ENCODE results near the gene RND2.
A peak's percentile ranks its signal among the peaks of the same experiment; 100 is the strongest.

Gene RND2

GRCh38 chr17:43006639-43007551, 18.1 kb upstream of the RND2 start, which contains the start of gene IFI35:
Gene IFI35 (plus strand): TSS chr17:43006784. CDS start chr17:43006948, 164 bp downstream.
- no peak for DNase-seq

- no peak for DNase-seq
Observed at GRCh38 chr17:43010667-43011308, 14.2 kb upstream of the RND2 start.

GRCh38 chr17:43011728-43012472, 13.1 kb upstream of the RND2 start:
- no peak for DNase-seq

DNA sequence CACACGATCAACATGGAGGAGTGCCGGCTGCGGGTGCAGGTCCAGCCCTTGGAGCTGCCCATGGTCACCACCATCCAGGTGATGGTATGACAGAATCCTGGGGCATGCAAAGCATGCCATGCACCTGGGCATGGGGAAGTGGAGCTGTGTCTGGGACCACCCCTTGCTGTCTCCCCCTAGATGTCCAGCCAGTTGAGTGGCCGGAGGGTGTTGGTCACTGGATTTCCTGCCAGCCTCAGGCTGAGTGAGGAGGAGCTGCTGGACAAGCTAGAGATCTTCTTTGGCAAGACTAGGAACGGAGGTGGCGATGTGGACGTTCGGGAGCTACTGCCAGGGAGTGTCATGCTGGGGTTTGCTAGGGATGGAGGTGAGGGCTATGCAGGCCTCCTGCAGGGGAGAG, 11.7 kb upstream of the RND2 start:
- DNase-seq: no peak

DNA sequence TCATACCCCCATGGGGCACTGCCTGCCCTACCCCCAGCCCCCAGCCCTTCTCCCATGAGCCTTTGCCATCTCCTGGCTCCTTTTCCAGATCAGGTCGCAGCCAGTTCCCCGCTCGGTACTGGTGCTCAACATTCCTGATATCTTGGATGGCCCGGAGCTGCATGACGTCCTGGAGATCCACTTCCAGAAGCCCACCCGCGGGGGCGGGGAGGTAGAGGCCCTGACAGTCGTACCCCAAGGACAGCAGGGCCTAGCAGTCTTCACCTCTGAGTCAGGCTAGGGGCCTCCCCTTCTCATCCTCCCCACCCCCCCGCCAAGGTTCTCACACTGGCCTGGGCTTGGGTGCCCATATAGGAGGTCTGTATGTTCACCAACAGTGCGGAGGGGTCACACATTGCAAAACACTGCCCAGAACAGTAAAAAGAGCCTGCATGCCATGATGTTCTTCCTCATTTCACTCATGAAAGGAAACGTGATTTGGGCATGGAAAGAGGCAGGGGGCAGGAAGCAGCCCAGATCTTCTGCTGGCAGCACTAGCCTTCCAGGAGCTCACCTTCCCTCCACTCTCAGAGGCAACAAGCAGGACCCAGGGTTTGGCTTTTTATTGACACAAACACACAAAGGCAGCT, 10.9 kb upstream of the RND2 start:
- no peak for DNase-seq

- no peak for DNase-seq
Observed at GRCh38 chr17:43014649-43015542, 10.1 kb upstream of the RND2 start.

- DNase-seq: no peak
Observed at GRCh38 chr17:43015579-43015978, 9.5 kb upstream of the RND2 start.

GRCh38 chr17:43016216-43016615, 8.8 kb upstream of the RND2 start:
- DNase-seq: no peak

DNA sequence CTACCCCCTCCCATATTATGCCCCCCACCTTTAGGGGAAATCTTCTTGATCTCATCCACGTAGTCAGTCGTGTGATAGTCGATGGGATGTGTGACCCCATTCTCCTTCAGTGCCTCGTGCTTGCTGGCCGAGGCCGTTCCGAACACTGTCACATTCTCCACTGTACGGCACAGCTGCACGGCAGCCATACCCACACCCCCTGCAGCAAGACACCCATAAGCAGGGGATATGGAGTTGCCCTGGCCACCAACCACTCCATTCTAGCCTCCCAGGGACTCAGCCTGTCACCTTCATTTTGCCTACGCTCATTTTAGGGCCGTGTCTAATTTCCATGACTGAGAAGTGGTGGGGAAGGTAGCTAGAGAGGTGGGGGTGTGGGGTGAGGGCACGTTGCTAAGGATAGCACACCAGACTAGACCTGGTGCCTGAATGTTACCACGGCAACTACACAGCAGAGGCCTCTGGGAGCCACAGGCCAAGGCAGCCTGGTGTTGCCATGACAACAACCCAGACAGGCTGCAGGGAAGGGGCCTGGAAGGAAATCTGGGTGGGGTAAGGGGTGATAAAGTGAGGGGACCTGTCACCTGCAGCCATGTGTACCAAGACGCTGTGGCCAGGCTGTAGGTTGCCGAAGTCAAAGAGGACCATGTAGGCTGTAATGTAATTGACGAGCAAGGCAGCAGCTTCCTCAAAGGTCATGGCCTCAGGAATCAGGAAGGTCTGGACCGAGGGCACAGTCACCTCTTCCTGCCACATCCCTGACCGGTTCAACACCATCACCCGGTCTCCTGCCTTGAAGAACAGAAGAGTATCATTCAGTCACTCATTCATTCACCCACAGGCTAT, 6.8 kb upstream of the RND2 start:
- no peak for DNase-seq

GRCh38 chr17:43018932-43019331, 6.1 kb upstream of the RND2 start:
- DNase-seq: no peak

DNA sequence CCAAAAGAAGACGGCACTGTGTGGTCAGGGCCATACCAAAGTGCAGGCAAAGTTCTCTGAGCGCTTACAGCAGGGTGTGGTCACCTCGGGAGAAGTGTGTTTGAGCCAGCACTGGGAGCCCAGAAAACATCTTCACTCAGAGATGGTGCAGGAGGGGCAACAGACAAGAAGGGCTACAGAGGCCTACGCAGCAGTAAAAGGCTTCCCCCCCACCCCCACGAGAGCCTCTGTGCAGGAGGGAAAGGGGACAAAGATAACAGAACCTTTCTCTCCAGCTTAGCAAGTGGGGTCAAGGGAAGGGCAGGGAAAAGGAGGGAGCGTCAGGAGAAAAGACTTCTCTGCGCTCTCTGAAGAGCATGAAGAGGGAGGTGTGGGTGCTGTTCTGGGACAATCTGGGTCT, 5.6 kb upstream of the RND2 start:
- DNase-seq: no peak

GRCh38 chr17:43020030-43020621, 4.9 kb upstream of the RND2 start:
- DNase-seq: no peak

DNA sequence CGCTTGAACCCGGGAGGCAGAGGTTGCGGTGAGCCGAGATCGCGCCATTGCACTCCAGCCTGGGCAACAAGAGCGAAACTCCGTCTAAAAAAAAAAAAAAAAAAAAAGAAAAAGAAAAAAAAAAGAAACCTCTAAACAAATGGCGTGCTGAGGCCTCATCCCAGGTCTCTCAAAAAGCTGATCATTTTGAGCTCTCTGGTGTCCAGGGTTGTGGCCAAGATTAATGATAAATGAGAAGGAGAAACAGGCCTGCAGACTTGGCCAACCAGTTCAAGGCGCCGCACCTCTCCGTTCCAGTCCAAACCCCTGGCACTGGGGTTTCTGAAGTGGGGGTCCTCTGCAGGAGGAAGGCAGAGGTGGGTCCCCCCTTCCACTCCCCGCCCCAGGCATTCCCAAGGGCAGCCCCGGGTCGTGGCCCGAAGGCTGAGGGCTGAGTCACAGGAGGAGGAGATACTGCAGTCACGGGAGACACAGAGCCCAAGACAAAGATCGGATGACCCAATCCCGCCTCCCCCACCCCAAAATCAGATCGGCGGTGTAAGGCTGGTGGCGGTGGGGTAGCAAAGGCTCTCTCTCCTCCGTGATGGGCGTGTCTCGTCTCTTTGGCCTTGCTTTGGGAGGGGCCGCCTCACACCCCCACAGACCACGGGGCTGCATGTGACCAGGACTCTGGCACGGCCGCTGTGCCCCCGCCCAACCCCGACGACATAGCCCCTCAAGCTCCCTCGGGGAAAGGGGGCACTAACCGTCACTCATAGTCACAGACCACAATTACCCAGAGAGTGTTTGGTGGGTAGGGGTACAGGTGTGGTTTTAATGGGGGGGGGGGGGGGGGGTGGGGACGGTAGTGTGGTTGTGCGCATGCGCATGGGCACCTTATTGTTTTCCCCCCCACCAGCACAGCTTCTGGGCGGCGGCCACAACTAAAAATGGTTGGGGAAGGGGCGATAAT, 4.0 kb upstream of the RND2 start:
- peak; percentile 7 for DNase-seq

DNA sequence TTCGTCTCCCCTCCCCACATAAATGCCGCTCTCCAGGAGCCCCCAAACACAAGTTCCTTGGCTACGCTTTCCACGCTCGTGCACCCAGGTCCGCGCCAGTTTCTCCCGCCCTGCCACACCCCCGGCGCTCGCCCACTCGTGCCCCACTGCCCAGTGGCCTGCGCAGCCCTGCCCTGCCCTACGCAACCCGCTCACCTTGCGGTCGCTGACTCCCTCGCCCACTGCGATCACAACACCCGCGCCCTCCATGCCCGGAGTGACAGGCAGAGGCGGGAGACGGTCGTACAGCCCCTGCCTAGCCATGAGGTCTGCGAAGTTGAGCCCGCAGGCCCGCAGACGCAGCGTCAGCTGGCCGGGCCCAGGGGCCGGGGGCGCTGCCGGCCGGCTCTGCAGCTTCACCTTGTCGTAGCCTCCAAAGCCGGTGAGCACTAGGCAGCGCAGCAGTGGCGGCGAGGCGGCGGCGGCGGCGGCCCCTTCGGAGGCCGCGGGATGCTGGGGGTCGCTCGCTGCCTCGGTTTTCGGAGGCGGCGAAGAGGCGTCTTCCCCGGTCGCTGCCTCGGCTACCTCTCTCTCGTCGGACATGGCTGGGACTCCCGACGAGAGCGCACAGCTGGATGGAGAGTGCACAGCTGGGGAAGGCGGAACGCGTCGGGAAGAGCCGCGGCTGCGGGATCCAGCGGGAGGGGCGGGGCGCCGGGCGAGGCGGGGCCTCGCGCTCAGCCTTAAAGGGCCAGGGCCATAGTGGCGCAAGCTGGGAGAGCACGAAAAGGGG, 3.1 kb upstream of the RND2 start, which contains the start of gene VAT1:
Gene VAT1, minus strand, starts transcription at position 645 of the 772 bp plus-strand sequence. Its CDS starts 63 bp downstream, at position 582.
- peak; percentile 24 for DNase-seq

DNA sequence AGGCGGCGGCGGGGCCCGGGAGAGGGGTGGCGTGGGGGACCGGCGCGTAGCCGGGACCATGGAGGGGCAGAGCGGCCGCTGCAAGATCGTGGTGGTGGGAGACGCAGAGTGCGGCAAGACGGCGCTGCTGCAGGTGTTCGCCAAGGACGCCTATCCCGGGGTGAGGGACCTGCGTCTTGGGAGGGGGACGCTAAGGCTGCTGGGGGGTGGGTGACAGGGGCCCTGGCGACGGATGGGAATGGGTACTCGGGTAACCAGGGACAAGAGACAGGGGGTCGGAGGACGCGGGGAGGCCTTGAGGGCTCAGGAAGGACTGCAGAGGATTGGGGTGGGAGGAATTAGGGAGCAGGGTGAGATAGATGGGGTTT, 243 bp downstream of the RND2 start:
- no peak for DNase-seq

DNA sequence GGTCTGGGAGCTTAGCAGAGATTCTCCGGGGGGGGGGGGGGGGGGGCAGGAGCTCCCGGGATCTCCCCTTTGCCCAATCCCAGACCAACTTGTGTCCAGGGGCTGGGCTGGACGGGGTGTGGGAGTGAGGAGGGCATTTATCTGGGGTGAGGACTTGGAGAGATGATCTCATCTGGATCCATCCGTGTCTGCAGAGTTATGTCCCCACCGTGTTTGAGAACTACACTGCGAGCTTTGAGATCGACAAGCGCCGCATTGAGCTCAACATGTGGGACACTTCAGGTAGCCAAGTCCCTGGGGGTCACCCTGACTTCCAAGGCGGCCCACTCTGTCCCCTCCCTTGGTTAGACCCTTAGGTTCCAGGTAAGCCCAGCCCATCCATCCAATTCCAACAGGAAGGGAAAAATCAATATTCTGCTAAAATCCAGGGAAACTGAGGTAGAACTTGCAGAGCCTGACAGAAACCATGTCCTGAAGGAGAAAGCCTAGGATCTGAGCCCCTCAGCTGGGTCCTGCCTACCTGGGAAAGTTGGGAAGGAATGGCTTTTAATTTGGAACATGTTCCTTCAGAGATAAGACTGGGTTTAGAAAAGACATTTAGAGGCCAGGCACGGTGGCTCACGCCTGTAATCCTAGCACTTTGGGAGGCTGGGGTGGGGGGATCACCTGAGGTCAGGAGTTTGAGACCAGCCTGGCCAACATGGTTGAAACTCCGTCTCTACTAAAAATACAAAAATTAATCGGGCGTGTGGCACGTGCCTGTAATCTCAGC, 921 bp downstream of the RND2 start:
- no peak for DNase-seq

DNA sequence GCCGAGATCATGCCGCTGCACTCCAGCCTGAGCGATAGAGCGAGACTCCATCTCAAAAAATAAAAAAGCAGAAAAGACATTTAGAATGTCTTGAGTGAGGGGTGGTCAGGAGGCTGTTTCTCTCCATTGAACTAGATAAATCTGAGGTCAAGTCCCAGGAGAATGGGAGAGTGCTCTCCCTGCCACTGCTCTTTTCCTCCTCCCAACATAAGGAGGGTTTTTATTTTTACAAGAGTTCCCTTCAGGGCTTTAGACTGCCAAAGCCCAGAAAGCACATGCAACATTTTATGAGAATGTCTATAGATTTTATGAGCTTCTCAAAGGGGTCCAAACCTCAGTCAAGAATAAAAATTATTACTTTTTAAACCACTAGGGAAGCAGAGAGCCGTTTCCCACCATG, 1.6 kb downstream of the RND2 start:
- DNase-seq: no peak

All from NCI-H446 treated with DMSO at 0.1 percent for 48 hours (cell line).